ENCODE measurements around the gene MRPS23.

Gene MRPS23

DNA sequence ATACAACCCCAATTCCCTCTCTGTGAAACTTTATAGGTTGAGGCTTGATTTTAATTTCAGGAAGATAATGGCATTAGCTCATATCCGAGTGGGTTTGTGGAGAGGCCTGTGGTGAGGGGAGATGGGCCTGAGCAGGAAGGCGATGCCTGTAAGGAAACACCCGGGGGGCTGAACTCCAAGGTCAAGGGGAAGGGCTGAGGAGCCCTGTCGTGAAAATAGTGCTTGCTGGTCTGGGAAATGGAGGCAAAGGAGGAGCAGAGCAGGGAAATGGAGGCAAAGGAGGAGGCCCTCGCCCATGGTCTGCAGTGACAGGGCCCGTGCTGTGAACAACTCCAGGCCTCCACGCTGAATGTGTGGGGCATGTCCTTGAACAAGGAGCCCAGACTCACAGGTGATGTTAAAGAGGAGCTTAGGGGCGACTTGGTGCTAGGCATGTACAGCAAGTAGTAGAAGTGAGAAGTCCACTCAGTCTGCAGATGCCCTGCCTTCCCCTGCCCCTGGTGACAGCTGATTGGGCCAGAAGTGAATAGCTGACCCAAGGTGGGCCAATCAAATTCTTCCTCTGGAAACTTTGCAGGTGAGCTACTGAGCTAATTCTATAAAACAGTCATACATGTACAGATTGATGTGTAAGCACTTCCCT lies 38.1 kb downstream of the MRPS23 start:
- no peak for DNase-seq (ENCODE audit: low read depth in 2 of 2)
- H3K4me3 ChIP-seq (replicated peaks in 1 of 2; ENCODE audit: low read depth in 2 of 2, low read length in 2 of 2) = no peak overlapping the region
- TF ChIP-seq, protein P1, sequence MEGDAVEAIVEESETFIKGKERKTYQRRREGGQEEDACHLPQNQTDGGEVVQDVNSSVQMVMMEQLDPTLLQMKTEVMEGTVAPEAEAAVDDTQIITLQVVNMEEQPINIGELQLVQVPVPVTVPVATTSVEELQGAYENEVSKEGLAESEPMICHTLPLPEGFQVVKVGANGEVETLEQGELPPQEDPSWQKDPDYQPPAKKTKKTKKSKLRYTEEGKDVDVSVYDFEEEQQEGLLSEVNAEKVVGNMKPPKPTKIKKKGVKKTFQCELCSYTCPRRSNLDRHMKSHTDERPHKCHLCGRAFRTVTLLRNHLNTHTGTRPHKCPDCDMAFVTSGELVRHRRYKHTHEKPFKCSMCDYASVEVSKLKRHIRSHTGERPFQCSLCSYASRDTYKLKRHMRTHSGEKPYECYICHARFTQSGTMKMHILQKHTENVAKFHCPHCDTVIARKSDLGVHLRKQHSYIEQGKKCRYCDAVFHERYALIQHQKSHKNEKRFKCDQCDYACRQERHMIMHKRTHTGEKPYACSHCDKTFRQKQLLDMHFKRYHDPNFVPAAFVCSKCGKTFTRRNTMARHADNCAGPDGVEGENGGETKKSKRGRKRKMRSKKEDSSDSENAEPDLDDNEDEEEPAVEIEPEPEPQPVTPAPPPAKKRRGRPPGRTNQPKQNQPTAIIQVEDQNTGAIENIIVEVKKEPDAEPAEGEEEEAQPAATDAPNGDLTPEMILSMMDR (IDR thresholded peaks at IDR 0.05; ENCODE audit: low read depth, low read length) = no peak

DNA sequence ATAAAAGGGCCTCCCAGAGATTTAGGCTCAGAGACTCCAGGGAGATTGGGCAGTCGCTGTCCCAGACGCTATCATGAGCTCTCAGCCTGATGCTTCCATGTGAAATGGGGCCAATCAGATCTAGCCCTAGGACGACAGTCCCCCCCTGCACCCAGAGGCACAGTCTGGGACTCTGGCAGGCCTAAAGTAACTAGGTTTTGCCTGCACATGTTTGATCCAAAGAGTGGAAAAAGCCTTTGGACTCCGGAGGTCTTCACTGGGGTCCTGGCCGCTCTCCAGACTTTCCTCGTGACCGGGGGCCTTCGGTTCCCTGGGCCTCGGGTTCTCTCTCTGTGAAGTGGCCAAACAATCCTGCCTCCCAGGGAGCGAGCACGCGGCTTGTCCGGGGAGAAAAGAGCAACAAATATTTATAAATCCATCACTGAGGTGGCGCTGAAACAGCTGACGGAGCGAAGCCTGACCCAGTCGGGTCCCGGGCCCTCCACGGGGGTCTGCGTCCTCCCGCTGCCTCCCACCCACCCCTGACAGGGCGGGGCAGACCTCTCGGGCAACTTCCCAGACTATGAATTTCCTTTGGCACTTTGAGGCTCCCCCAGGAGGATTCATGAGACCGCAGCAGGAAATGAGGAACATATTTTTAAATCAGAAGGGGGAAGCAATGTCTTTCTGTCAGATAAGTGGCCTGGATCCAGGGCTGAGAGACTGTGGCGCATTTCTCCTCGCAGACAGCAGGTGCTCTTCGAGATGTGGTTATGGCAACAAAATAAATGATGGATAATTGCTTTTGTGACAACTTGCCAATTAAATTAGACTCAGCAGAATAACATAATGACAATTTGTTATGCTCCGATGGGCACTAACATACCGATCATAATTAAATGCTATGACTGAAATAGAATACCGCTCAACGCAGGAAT lies 38.9 kb downstream of the MRPS23 start:
- H3K4me3 ChIP-seq (replicated peaks in 1 of 2; ENCODE audit: low read depth in 2 of 2, low read length in 2 of 2) = no peak overlapping the region
- peak; percentile 54 to 67 for DNase-seq (ENCODE audit: low read depth in 2 of 2)
- TF ChIP-seq, protein P1 (IDR thresholded peaks at IDR 0.05; ENCODE audit: low read depth, low read length) = no peak

- TF ChIP-seq, protein P1 (IDR thresholded peaks at IDR 0.05; ENCODE audit: low read depth, low read length) = no peak
- no peak for DNase-seq (ENCODE audit: low read depth in 2 of 2)
- no peak overlapping the region for H3K4me3 ChIP-seq (replicated peaks in 1 of 2; ENCODE audit: low read depth in 2 of 2, low read length in 2 of 2)
Observed at GRCh38 chr17:57809879-57810278, 40.0 kb downstream of the MRPS23 start.

DNA sequence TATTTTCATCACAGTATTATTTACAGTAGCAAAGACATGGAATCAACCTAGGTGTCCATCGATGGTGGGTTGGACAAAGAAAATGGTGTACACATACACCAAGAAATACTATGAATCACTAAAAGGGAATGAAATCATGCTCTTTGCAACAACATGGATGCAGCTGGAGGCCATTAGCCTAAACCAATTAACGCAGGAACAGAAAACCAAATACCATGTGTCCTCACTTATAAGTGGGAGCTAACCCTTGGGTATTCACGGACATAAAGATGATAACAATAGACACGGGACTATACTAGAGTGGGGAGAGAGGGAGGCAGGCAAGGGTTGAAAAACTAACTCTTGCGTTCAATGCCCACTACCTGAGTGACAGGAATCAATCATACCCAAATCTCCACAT lies 41.0 kb downstream of the MRPS23 start:
- no peak for DNase-seq (ENCODE audit: low read depth in 2 of 2)
- TF ChIP-seq, protein P1 (IDR thresholded peaks at IDR 0.05; ENCODE audit: low read depth, low read length) = no peak
- no peak overlapping the region for H3K4me3 ChIP-seq (replicated peaks in 1 of 2; ENCODE audit: low read depth in 2 of 2, low read length in 2 of 2)

DNA sequence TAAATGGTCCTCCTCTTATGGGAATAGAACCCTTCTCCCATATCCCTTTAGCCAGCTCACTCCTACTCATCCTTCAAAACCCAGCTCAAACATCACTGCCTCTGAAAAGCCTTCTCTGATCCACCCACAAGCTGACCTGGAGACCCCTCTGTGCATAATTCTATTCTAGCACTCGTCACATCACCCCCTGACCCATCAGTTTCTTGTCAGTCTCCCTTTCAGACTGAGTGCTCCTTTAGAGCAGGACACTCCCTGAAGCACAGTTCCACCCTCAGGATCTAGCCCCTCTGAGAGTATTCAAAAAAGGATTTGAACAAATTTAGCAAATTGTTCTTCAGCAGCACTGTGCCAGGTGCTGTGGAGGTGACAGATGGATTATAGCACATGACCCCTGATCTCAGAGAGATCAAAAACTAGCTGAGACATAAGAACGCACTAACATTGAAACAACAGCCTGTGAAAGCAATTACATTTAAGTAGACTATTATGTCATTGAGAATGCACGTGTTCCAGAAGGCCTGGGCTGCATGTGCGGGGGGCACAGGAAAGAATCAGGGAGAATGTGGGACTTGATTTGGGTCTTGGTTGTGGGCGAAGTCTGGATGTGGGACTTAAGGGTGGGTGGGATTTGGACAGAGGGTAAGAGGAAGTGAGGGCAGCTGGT lies 43.5 kb downstream of the MRPS23 start:
- H3K4me3 ChIP-seq (replicated peaks in 1 of 2; ENCODE audit: low read depth in 2 of 2, low read length in 2 of 2) = no peak overlapping the region
- no peak for DNase-seq (ENCODE audit: low read depth in 2 of 2)
- TF ChIP-seq, protein P1 (IDR thresholded peaks at IDR 0.05; ENCODE audit: low read depth, low read length) = no peak

DNA sequence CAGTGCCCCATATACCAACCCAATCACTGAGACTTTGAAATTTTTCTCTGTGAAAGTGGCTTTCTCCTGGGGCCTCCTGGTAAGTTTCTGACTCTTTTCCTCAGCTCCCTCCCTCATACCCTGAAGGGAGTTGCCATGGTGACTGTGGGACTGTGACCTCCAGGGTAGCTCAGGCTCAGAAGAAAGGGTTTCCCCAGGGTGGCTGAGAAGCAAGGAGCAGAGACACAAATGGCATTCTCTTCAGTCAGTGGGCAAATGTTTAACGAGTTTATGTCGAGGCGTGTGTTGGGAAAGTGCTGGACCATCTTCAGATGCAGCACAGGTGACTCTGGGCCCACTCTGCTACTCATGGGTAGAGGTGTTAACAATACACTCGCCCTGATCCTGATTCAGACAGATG lies 46.8 kb downstream of the MRPS23 start:
- no peak for DNase-seq (ENCODE audit: low read depth in 2 of 2)
- TF ChIP-seq, protein P1 (IDR thresholded peaks at IDR 0.05; ENCODE audit: low read depth, low read length) = no peak
- H3K4me3 ChIP-seq (replicated peaks in 1 of 2; ENCODE audit: low read depth in 2 of 2, low read length in 2 of 2) = no peak overlapping the region
